ENCODE data around the gene SIPA1L3. TPM values are rescaled to one million over a fixed set of nuclear protein-coding genes. Genes with fewer than 3 reads are reported as not detected.

Gene SIPA1L3
- total and polyA plus RNA-seq, 2 of the 13 experiments (the other 11 are each of a cell fraction or from before 2014, with no cell fraction given) = 5.5 to 7.7 TPM

DNA sequence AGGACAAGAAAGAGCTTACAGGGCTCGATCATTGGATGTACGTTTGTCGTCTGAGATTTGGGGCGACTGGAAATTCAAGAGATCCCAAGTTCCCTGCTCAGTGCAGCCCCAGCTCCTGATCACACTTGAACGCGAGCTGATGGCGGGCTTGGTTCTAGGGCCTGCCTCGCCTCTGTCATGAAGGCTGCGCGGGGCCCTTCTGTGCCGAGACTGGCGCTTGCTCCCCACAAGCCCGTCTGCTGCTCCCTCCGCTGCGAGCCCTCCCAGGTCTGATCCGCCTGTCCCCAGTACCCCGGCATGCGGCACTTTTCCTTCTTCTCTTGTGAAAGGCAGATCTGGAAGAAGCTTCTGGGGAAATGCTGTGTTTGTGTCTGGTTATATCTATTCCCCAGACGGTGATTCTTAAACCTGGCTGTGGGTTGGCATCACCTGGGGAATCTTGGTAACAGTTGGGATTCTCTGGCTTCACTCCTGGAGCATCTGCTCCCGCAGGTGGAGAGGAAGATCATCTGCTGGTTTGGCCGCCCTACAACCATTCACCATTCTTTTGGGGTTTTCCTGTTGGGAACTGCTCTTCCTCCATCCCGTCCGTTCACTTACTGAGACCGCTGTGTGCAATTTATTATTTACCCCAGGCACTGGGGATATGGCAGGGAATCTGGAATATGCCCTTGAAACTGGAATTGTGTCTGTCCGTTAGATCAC lies 43.6 kb downstream of the SIPA1L3 start:
- intact Hi-C loops (cut with micrococcal nuclease; ENCODE audit: unreplicated experiment) = no loop called here
- H3K9ac ChIP-seq (ENCODE audit: insufficient read depth, low read depth, low read length) = no peak overlapping the region
- CTCF ChIA-PET (ENCODE audit: low intra/inter-chr PET ratio, low total read pairs) = no interaction called here
- no TSS peak for BruUV-seq (replicated peaks)
- no peaks in the 10 kb centered on the region; the same call in none of the 2 replicates for H4K20me1 ChIP-seq (ENCODE audit: insufficient read depth, low read length)
- no peak overlapping the region for H2AFZ ChIP-seq (ENCODE audit: low read length)
- H3K36me3 ChIP-seq (replicated peaks in 1 of 2; ENCODE audit: control insufficient read depth in 1 of 2, insufficient read depth in 2 of 2, low read length in 2 of 2) = no peaks in the 10 kb centered on the region
- WGBS (ENCODE audit: low lambda C conversion rate) = 95% methylated on average over 21 of the region's 25 CpGs
- no peaks in the 10 kb centered on the region; a peak in 1 of 5 replicates for H3K27me3 ChIP-seq (ENCODE audit: control insufficient read depth in 1 of 2, insufficient read depth in 2 of 2, low read length in 2 of 2)
- TF ChIP-seq ZBTB38 (CRISPR knock-in tag; IDR thresholded peaks at IDR 0.05) = peak; percentile 14; the same call in 1 of the 2 replicates
- TF ChIP-seq, protein P1, sequence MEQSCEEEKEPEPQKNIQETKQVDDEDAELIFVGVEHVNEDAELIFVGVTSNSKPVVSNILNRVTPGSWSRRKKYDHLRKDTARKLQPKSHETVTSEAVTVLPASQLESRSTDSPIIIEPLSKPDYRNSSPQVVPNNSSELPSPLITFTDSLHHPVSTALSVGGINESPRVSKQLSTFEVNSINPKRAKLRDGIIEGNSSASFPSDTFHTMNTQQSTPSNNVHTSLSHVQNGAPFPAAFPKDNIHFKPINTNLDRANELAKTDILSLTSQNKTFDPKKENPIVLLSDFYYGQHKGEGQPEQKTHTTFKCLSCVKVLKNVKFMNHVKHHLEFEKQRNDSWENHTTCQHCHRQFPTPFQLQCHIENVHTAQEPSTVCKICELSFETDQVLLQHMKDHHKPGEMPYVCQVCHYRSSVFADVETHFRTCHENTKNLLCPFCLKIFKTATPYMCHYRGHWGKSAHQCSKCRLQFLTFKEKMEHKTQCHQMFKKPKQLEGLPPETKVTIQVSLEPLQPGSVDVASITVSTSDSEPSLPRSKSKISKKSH (CRISPR knock-in tag; IDR thresholded peaks at IDR 0.05; ENCODE audit: borderline replicate concordance) = no peak
- H3K4me1 ChIP-seq (ENCODE audit: insufficient read depth, low read length) = peaks cover 21% of the 10 kb centered on the region
- no peak overlapping the region for H3K27ac ChIP-seq (ENCODE audit: extremely low read length, insufficient read depth, low read length)
- no peak overlapping the region for H3K4me2 ChIP-seq (ENCODE audit: low read depth, low read length)
- DNase-seq (ENCODE audit: low spot score) (no peak), FAIRE-seq (no peak), ATAC-seq (no peak)
- no peaks in the 10 kb centered on the region for H3K9me3 ChIP-seq (ENCODE audit: low read length)
- POLR2A ChIA-PET = no interaction called here
- in situ Hi-C loops (cut with HindIII; ENCODE audit: extremely low pct_ligation_motif_present, low pct_unique_long_range_greater_than_20kb) = no loop called here
- no peaks in the 10 kb centered on the region for H3K79me2 ChIP-seq (ENCODE audit: insufficient read depth, low read length)
- no peak overlapping the region for H3K4me3 ChIP-seq (replicated peaks in 1 of 3; ENCODE audit: insufficient read depth in 1 of 3, low read depth in 2 of 3, low read length in 3 of 3)

DNA sequence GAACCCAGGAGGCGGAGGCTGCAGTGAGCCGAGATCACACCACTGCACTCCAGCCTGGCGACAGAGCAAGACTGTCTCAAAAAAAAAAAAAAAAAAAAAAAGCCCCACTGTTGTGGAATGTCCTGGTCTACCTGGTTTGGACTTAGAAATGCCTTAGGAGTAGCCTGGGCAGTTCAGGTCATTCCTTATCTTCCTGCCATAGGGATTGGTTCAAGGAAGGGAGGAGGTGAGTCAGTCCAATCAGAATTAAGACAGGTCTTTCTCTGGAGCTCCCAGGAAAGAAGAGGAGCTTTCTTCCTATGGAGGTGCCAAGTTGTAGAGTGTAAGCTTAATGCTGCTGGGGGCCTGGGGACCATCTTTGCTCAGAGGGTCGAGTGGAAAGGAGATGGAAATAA lies 44.8 kb downstream of the SIPA1L3 start:
- H3K4me3 ChIP-seq (replicated peaks in 1 of 3; ENCODE audit: insufficient read depth in 1 of 3, low read depth in 2 of 3, low read length in 3 of 3) = no peak overlapping the region
- no peaks in the 10 kb centered on the region for H3K9me3 ChIP-seq (ENCODE audit: low read length)
- POLR2A ChIA-PET = no interaction called here
- H3K4me1 ChIP-seq (ENCODE audit: insufficient read depth, low read length) = peaks cover 21% of the 10 kb centered on the region
- no TSS peak for BruUV-seq (replicated peaks)
- no peak overlapping the region for H3K27ac ChIP-seq (ENCODE audit: extremely low read length, insufficient read depth, low read length)
- H3K36me3 ChIP-seq (replicated peaks in 1 of 2; ENCODE audit: control insufficient read depth in 1 of 2, insufficient read depth in 2 of 2, low read length in 2 of 2) = no peaks in the 10 kb centered on the region
- 95% methylated on average over 4 of the region's 4 CpGs for WGBS (ENCODE audit: low lambda C conversion rate)
- no peak for ATAC-seq
- no peak overlapping the region for H3K4me2 ChIP-seq (ENCODE audit: low read depth, low read length)
- no peaks in the 10 kb centered on the region; the same call in none of the 2 replicates for H4K20me1 ChIP-seq (ENCODE audit: insufficient read depth, low read length)
- intact Hi-C loops (cut with micrococcal nuclease; ENCODE audit: unreplicated experiment) (no loop called here), in situ Hi-C loops (cut with HindIII; ENCODE audit: extremely low pct_ligation_motif_present, low pct_unique_long_range_greater_than_20kb) (no loop called here)
- H3K27me3 ChIP-seq (ENCODE audit: control insufficient read depth in 1 of 2, insufficient read depth in 2 of 2, low read length in 2 of 2) = no peaks in the 10 kb centered on the region; a peak in 1 of 5 replicates
- no peak for DNase-seq (ENCODE audit: low spot score)
- CTCF ChIA-PET (ENCODE audit: low intra/inter-chr PET ratio, low total read pairs) = no interaction called here
- H3K9ac ChIP-seq (ENCODE audit: insufficient read depth, low read depth, low read length) = no peak overlapping the region
- no peak overlapping the region for H2AFZ ChIP-seq (ENCODE audit: low read length)
- FAIRE-seq = no peak
- peaks cover 4% of the 10 kb centered on the region for H3K79me2 ChIP-seq (ENCODE audit: insufficient read depth, low read length)
- no peak for TF ChIP-seq ZNF878 (CRISPR knock-in tag; IDR thresholded peaks at IDR 0.05)
- TF ChIP-seq ZNF629 (CRISPR knock-in tag; conservative IDR thresholded peaks at IDR 0.05) = no peak
- no peak for TF ChIP-seq HOXA3 (CRISPR knock-in tag; IDR thresholded peaks at IDR 0.05)
- TF ChIP-seq, protein P2, sequence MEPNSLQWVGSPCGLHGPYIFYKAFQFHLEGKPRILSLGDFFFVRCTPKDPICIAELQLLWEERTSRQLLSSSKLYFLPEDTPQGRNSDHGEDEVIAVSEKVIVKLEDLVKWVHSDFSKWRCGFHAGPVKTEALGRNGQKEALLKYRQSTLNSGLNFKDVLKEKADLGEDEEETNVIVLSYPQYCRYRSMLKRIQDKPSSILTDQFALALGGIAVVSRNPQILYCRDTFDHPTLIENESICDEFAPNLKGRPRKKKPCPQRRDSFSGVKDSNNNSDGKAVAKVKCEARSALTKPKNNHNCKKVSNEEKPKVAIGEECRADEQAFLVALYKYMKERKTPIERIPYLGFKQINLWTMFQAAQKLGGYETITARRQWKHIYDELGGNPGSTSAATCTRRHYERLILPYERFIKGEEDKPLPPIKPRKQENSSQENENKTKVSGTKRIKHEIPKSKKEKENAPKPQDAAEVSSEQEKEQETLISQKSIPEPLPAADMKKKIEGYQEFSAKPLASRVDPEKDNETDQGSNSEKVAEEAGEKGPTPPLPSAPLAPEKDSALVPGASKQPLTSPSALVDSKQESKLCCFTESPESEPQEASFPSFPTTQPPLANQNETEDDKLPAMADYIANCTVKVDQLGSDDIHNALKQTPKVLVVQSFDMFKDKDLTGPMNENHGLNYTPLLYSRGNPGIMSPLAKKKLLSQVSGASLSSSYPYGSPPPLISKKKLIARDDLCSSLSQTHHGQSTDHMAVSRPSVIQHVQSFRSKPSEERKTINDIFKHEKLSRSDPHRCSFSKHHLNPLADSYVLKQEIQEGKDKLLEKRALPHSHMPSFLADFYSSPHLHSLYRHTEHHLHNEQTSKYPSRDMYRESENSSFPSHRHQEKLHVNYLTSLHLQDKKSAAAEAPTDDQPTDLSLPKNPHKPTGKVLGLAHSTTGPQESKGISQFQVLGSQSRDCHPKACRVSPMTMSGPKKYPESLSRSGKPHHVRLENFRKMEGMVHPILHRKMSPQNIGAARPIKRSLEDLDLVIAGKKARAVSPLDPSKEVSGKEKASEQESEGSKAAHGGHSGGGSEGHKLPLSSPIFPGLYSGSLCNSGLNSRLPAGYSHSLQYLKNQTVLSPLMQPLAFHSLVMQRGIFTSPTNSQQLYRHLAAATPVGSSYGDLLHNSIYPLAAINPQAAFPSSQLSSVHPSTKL (CRISPR knock-in tag; IDR thresholded peaks at IDR 0.05) = no peak
- TF ChIP-seq NCOA1 (CRISPR knock-in tag; IDR thresholded peaks at IDR 0.05) = no peak
- no peak for TF ChIP-seq HOXD1 (CRISPR knock-in tag; IDR thresholded peaks at IDR 0.05)
- TF ChIP-seq EEA1 (CRISPR knock-in tag; IDR thresholded peaks at IDR 0.05; ENCODE audit: borderline replicate concordance) = no peak
- TF ChIP-seq RARG (CRISPR knock-in tag; IDR thresholded peaks at IDR 0.05; ENCODE audit: low read depth) = no peak
- no peak for TF ChIP-seq KLF6 (CRISPR knock-in tag; IDR thresholded peaks at IDR 0.05)
- TF ChIP-seq NKX3-1 (CRISPR knock-in tag; IDR thresholded peaks at IDR 0.05) = no peak
- TF ChIP-seq ISX (CRISPR knock-in tag; conservative IDR thresholded peaks at IDR 0.05) = no peak
- TF ChIP-seq ZFP36L1 (CRISPR knock-in tag; IDR thresholded peaks at IDR 0.05) = no peak
- no peak for TF ChIP-seq NCOA5 (CRISPR knock-in tag; IDR thresholded peaks at IDR 0.05)
